Small intestine (tissue), 7 donors: ENCODE measurements around the gene NFIB. TPM values are rescaled to one million over a fixed set of nuclear protein-coding genes. Genes with fewer than 3 reads are reported as not detected.

Experiments used
- DNase-seq, 2 donors: peaks; one replicate each; pipeline versions ENCODE4 v3.0.0 to v3.0.0-alpha.2; 2013
- FAIRE-seq: peaks from 2 replicates; lab custom pipeline; 2012; peaks lifted over from hg19 to GRCh38; lab: Jason Lieb, UNC
- H3K27ac ChIP-seq, 3 donors: one replicate each; pipeline ENCODE4 v1.5.1; 2013; ENCODE audit warnings: low read length in 2 of 3, mild to moderate bottlenecking in 2 of 3, control low read depth in 1 of 3, inconsistent platforms in 1 of 3, low read depth in 1 of 3, moderate library complexity in 1 of 3
- H3K27me3 ChIP-seq, 3 donors: one replicate each; pipeline ENCODE4 v1.6.1; 2013; ENCODE audit warnings: low read length in 3 of 3, inconsistent platforms in 1 of 3; ENCODE audit not compliant: control insufficient read depth in 3 of 3, insufficient read depth in 3 of 3
- H3K36me3 ChIP-seq, 3 donors: one replicate each; pipeline ENCODE4 v1.6.1; 2013; ENCODE audit warnings: low read length in 3 of 3, inconsistent platforms in 1 of 3, low read depth in 1 of 3, mild to moderate bottlenecking in 1 of 3, moderate library complexity in 1 of 3; ENCODE audit not compliant: control insufficient read depth in 3 of 3, insufficient read depth in 2 of 3
- H3K4me1 ChIP-seq, 3 donors: one replicate each; pipeline ENCODE4 v1.6.1; 2013; ENCODE audit warnings: low read length in 2 of 3, inconsistent platforms in 1 of 3, low read depth in 1 of 3, mild to moderate bottlenecking in 1 of 3, moderate library complexity in 1 of 3; ENCODE audit not compliant: control insufficient read depth in 3 of 3, insufficient read depth in 2 of 3
- H3K4me3 ChIP-seq, 3 donors: one replicate each; pipeline ENCODE4 v1.5.1; 2013; ENCODE audit warnings: low read length in 3 of 3, control low read depth in 1 of 3, inconsistent platforms in 1 of 3, low read depth in 1 of 3, mild to moderate bottlenecking in 1 of 3, moderate library complexity in 1 of 3
- H3K9me3 ChIP-seq, 2 donors: one replicate each; pipeline ENCODE4 v1.6.1; 2013; ENCODE audit warnings: low read depth in 1 of 2, low read length in 1 of 2; ENCODE audit not compliant: control insufficient read depth in 2 of 2, insufficient read depth in 1 of 2
- WGBS, 3 donors: extraction: QIAGEN DNeasy Blood & Tissue Kit; methylation state at CpG; one replicate each; pipeline ENCODE4 v1.1.7; 2013; 5-methylcytosine and 5-hydroxymethylcytosine counted together
- polyA plus RNA-seq, 4 donors: library from polyadenylated mRNA; stranded (reverse) in 3 of 4; unstranded in 1 of 4; fragments of 200-250 nt in 3 of 4; fragments of 120-200 nt in 1 of 4; gene quantifications; one replicate each; pipeline versions ENCODE4 v1.2.1 to v1.2.3, GENCODE V29; 2013
- donor health status: healthy with polysubstance abuse.
- donor health status: control.
- donor health status: control.
- donor health status: Bipolar disorder and iron deficiency.
- donor health status: healthy.

Gene NFIB
- polyA plus RNA-seq, 4 donors = 5.1 to 15.9 (median 9.5) TPM

- no peak for FAIRE-seq
- WGBS, 3 donors = 59 to 65% (median 64%) methylated on average over 4 of the region's 4 CpGs
- no peaks in the 10 kb centered on the region for H3K36me3 ChIP-seq
- H3K4me3 ChIP-seq = no peak overlapping the region
- H3K9me3 ChIP-seq = no peaks in the 10 kb centered on the region
- no peak overlapping the region for H3K27ac ChIP-seq
- DNase-seq = no peak
- H3K27me3 ChIP-seq = no peaks in the 10 kb centered on the region
- H3K4me1 ChIP-seq = peaks cover 0 to 11% (median 2%) of the 10 kb centered on the region in 3 donors
These were observed 43.4 kb downstream of the NFIB start for GRCh38 chr9:14270358-14271092.

GRCh38 chr9:14269916-14270315, 44.0 kb downstream of the NFIB start:
- Histone ChIP-seq H3K4me3 (no peak overlapping the region), H3K27ac (no peak overlapping the region), H3K36me3 (no peaks in the 10 kb centered on the region), H3K27me3 (no peaks in the 10 kb centered on the region), H3K9me3 (no peaks in the 10 kb centered on the region), H3K4me1 (peaks cover 0 to 11% (median 2%) of the 10 kb centered on the region in 3 donors)
- DNase-seq (no peak), FAIRE-seq (no peak)

GRCh38 chr9:14263707-14264483, 50.0 kb downstream of the NFIB start:
- H3K27ac ChIP-seq = no peak overlapping the region
- 61 to 74% (median 64%) methylated on average over 7 of the region's 7 CpGs for WGBS, 3 donors
- FAIRE-seq = no peak

GRCh38 chr9:14262827-14263226, 51.1 kb downstream of the NFIB start:
- Histone ChIP-seq H3K4me1 (peaks cover 0 to 6% (median 3%) of the 10 kb centered on the region in 3 donors), H3K9me3 (no peaks in the 10 kb centered on the region)
- no peak for FAIRE-seq

More at GRCh38 chr9:14263707-14264483, 50.0 kb downstream of the NFIB start:
- H3K27me3 ChIP-seq = no peaks in the 10 kb centered on the region
- peaks cover 0 to 3% (median 3%) of the 10 kb centered on the region in 3 donors for H3K4me1 ChIP-seq
- DNase-seq = no peak
- H3K4me3 ChIP-seq = no peak overlapping the region
- no peaks in the 10 kb centered on the region for H3K9me3 ChIP-seq
- no peaks in the 10 kb centered on the region for H3K36me3 ChIP-seq

GRCh38 chr9:14261616-14262015, 52.3 kb downstream of the NFIB start:
- Histone ChIP-seq H3K36me3 (no peaks in the 10 kb centered on the region), H3K4me1 (peaks cover 2 to 6% (median 3%) of the 10 kb centered on the region in 3 donors), H3K27ac (no peak overlapping the region), H3K4me3 (no peak overlapping the region), H3K27me3 (no peaks in the 10 kb centered on the region), H3K9me3 (no peaks in the 10 kb centered on the region)
- DNase-seq (no peak), FAIRE-seq (no peak)
- 57 to 82% (median 70%) methylated on average over 2 of the region's 2 CpGs for WGBS, 3 donors

More at GRCh38 chr9:14262827-14263226, 51.1 kb downstream of the NFIB start:
- H3K36me3 ChIP-seq = no peaks in the 10 kb centered on the region
- no peak for DNase-seq
- no peaks in the 10 kb centered on the region for H3K27me3 ChIP-seq
- no peak overlapping the region for H3K4me3 ChIP-seq
- H3K27ac ChIP-seq = no peak overlapping the region
- 70 to 92% (median 77%) methylated on average over 2 of the region's 2 CpGs for WGBS, 3 donors

GRCh38 chr9:14260101-14260500, 53.8 kb downstream of the NFIB start:
- DNase-seq (peak in 1 of 2 donors; percentile 57), FAIRE-seq (no peak)
- H3K27ac ChIP-seq = no peak overlapping the region
- no peaks in the 10 kb centered on the region for H3K9me3 ChIP-seq
- no peaks in the 10 kb centered on the region for H3K27me3 ChIP-seq
- 83 to 86% (median 84%) methylated on average over 4 of the region's 4 CpGs for WGBS, 3 donors
- no peak overlapping the region for H3K4me3 ChIP-seq
- H3K4me1 ChIP-seq = peaks cover 2 to 6% (median 3%) of the 10 kb centered on the region in 3 donors
- H3K36me3 ChIP-seq = no peaks in the 10 kb centered on the region

GRCh38 chr9:14258660-14259239, 55.2 kb downstream of the NFIB start:
- Histone ChIP-seq H3K4me1 (peaks cover 3 to 6% (median 4%) of the 10 kb centered on the region in 3 donors), H3K36me3 (no peaks in the 10 kb centered on the region), H3K27me3 (no peaks in the 10 kb centered on the region), H3K27ac (no peak overlapping the region), H3K9me3 (no peaks in the 10 kb centered on the region), H3K4me3 (no peak overlapping the region)
- 52 to 70% (median 69%) methylated on average over 4 of the region's 4 CpGs for WGBS, 3 donors
- DNase-seq (no peak), FAIRE-seq (no peak)

- H3K9me3 ChIP-seq = no peaks in the 10 kb centered on the region
- DNase-seq (no peak), FAIRE-seq (no peak)
- no peak overlapping the region for H3K4me3 ChIP-seq
- H3K27ac ChIP-seq = no peak overlapping the region
- H3K36me3 ChIP-seq = no peaks in the 10 kb centered on the region
- peaks cover 0 to 1% (median 0%) of the 10 kb centered on the region in 3 donors for H3K27me3 ChIP-seq
- H3K4me1 ChIP-seq = peaks cover 3 to 6% (median 4%) of the 10 kb centered on the region in 3 donors
These were observed 55.8 kb downstream of the NFIB start for GRCh38 chr9:14258156-14258555.
